GM23248 (cell line): ENCODE measurements around the gene SETBP1. TPM values are rescaled to one million over a fixed set of nuclear protein-coding genes. Genes with fewer than 3 reads are reported as not detected.
A peak's percentile ranks its signal among the peaks of the same experiment; 100 is the strongest.

ENCODE experiments used
- DNase-seq: peaks from one replicate; pipeline ENCODE4 v3.0.0-alpha.2; 2015
- H2AFZ ChIP-seq: fragments of 200-600 bp; sonication (generic); 2 replicates; pipeline ENCODE4 v1.6.1; 2016; ENCODE audit warnings: antibody characterized with exemption
- H3F3A ChIP-seq: fragments of 200-600 bp; sonication (generic); 2 replicates; pipeline ENCODE4 v1.6.1; 2016; ENCODE audit warnings: mild to moderate bottlenecking, antibody characterized with exemption, mixed run types; ENCODE audit not compliant: insufficient read depth
- H3K27ac ChIP-seq: fragments of 200-600 bp; sonication (generic); 2 replicates; pipeline ENCODE4 v1.5.1; 2016; ENCODE audit warnings: mild to moderate bottlenecking
- H3K27me3 ChIP-seq: fragments of 200-600 bp; sonication (generic); replicated peaks from 2 replicates; pipeline ENCODE4 v1.6.1; 2016; ENCODE audit warnings: mild to moderate bottlenecking; ENCODE audit not compliant: insufficient read depth
- H3K36me3 ChIP-seq: fragments of 200-600 bp; sonication (generic); 2 replicates; pipeline ENCODE4 v1.6.1; 2016; ENCODE audit warnings: low read depth, mild to moderate bottlenecking
- H3K4me1 ChIP-seq: fragments of 200-600 bp; sonication (generic); 2 replicates; pipeline ENCODE4 v1.6.1; 2016; ENCODE audit warnings: mild to moderate bottlenecking; ENCODE audit not compliant: insufficient read depth
- H3K4me2 ChIP-seq: fragments of 200-600 bp; sonication (generic); one replicate; pipeline ENCODE4 v1.6.1; 2016; ENCODE audit warnings: mild to moderate bottlenecking; ENCODE audit not compliant: unreplicated experiment
- H3K4me3 ChIP-seq: fragments of 200-600 bp; sonication (generic); 2 replicates; pipeline ENCODE4 v1.5.1; 2016; ENCODE audit warnings: mild to moderate bottlenecking
- H3K79me2 ChIP-seq: fragments of 200-600 bp; sonication (generic); 2 replicates; pipeline ENCODE4 v1.6.1; 2016; ENCODE audit warnings: mild to moderate bottlenecking; ENCODE audit not compliant: insufficient read depth
- H3K9ac ChIP-seq: fragments of 200-600 bp; sonication (generic); 2 replicates; pipeline ENCODE4 v1.6.1; 2016; ENCODE audit warnings: mild to moderate bottlenecking
- H3K9me2 ChIP-seq: fragments of 200-600 bp; sonication (generic); 2 replicates; pipeline ENCODE4 v1.6.1; 2016; ENCODE audit warnings: mixed run types, mild to moderate bottlenecking, moderate library complexity; ENCODE audit not compliant: insufficient read depth
- H3K9me3 ChIP-seq: fragments of 200-600 bp; sonication (generic); one replicate; pipeline ENCODE4 v1.6.1; 2017; ENCODE audit warnings: low read depth
- H4K20me1 ChIP-seq: fragments of 200-600 bp; sonication (generic); 2 replicates; pipeline ENCODE4 v1.6.0; 2016; ENCODE audit not compliant: insufficient read depth
- EZH2 ChIP-seq: fragments of 200-600 bp; sonication (generic); IDR thresholded peaks from 2 replicates; pipeline ENCODE4 v1.6.1; 2018; ENCODE audit warnings: antibody characterized with exemption, mild to moderate bottlenecking; ENCODE audit not compliant: insufficient read depth, poor library complexity, severe bottlenecking
- EZH2phosphoT487 ChIP-seq: fragments of 200-600 bp; sonication (generic); IDR thresholded peaks from 2 replicates; pipeline ENCODE4 v1.6.1; 2018; ENCODE audit warnings: antibody characterized with exemption, moderate library complexity, mild to moderate bottlenecking, low read depth; ENCODE audit not compliant: insufficient read depth
- WGBS, 2 experiments: methylation state at CpG; one replicate each; pipeline ENCODE4 v1.1.6; 2015 to 2017; ENCODE audit warnings: low lambda C conversion rate in 2 of 2, low coverage in 1 of 2; ENCODE audit errors: missing lambda C conversion rate in 2 of 2; 5-methylcytosine and 5-hydroxymethylcytosine counted together
- in situ Hi-C: fragments of 300-500 bp; cut with MboI; formaldehyde crosslinking; loops from 2 replicates; pipeline ENCODE4 v1.15.0; 2020
- polyA plus RNA-seq: library from polyadenylated mRNA; unstranded; fragments of >200 nt; fragmentation: Nextera tagmentation; extraction: Ambion mirVana; gene quantifications from 2 replicates; pipeline ENCODE4 v1.2.1, GENCODE V29; 2016
- total RNA-seq: library from RNA; depleted of rRNA; stranded (reverse); fragments of >200 nt; shearing (Covaris generic); gene quantifications from 2 replicates; pipeline ENCODE4 v1.2.3, GENCODE V29; 2014

SETBP1 gene
- total and polyA plus RNA-seq, 2 experiments from 2014 or later: 1.3 to 4.1 TPM

DNA sequence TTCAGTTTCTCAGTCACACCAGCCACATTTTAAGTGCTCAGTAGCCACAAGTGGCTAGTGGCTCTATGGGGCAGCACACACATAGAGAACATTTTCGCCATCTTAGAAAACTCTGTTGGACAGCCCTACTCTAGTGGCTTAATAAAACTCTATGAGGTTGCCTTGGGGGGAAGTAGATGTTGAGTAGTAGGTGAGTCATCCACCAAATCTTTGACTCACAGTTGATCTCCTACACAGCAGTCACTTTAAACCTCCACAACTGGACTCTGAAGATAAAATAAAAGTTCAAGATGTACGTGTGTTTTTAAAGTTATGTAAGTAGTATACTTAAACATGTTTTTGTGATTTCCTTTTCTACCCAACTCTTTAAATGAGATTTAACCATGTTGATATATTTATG, 379.0 kb downstream of the SETBP1 start:
- Histone ChIP-seq H4K20me1 (no peaks in the 10 kb centered on the region), H3K27ac (peak overlapping the region; percentile 7), H3K36me3 (no peaks in the 10 kb centered on the region), H3K27me3 (no peaks in the 10 kb centered on the region), H2AFZ (no peak overlapping the region), H3K9me3 (no peaks in the 10 kb centered on the region), H3K9ac (no peak overlapping the region), H3K9me2 (0 out of 2 replicates have a peak, but pooled peaks cover 5% of the 10 kb centered on the region), H3K4me3 (no peak overlapping the region), H3F3A (peaks cover 23% of the 10 kb centered on the region), H3K4me1 (peaks cover 25% of the 10 kb centered on the region), H3K4me2 (peak overlapping the region; percentile 19), H3K79me2 (no peaks in the 10 kb centered on the region)
- TF ChIP-seq EZH2: no peak
- TF ChIP-seq EZH2phosphoT487: no peak
- in situ Hi-C loops: no loop called here
- DNase-seq: peak; percentile 88
- WGBS, 2 experiments: 4 to 8% methylated on average over 2 of the region's 2 CpGs

DNA sequence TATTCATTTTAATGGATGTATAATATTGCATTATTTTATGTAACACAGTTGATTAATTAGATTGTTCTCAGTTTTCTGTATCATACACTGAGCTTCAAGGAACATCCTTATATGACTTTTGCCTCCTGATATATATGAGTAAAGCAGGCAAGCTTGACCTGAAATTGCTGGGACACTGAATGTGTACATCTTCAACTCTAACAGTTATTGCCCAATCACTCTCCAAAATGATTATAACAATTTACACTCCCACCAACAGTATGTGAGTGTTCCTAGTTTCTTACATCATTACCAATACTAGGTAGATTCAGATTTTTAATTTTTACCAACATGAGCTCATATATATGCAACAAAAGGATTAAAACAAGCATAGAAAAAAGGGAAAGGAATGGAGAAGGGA, 379.4 kb downstream of the SETBP1 start:
- no peaks in the 10 kb centered on the region for H3K79me2 ChIP-seq
- H3K4me3 ChIP-seq: no peak overlapping the region
- no peaks in the 10 kb centered on the region for H3K9me3 ChIP-seq
- no peaks in the 10 kb centered on the region for H3K36me3 ChIP-seq
- H3K9ac ChIP-seq: no peak overlapping the region
- H2AFZ ChIP-seq: no peak overlapping the region
- H3F3A ChIP-seq: peaks cover 23% of the 10 kb centered on the region
- no peaks in the 10 kb centered on the region for H4K20me1 ChIP-seq
- TF ChIP-seq EZH2 (no peak), EZH2phosphoT487 (no peak)
- in situ Hi-C loops: no loop called here
- peaks cover 25% of the 10 kb centered on the region for H3K4me1 ChIP-seq
- 0 out of 2 replicates have a peak, but pooled peaks cover 5% of the 10 kb centered on the region for H3K9me2 ChIP-seq
- DNase-seq: peak; percentile 30
- H3K27me3 ChIP-seq: no peaks in the 10 kb centered on the region
- H3K27ac ChIP-seq: peak overlapping the region; percentile 7
- peak overlapping the region; percentile 19 for H3K4me2 ChIP-seq

DNA sequence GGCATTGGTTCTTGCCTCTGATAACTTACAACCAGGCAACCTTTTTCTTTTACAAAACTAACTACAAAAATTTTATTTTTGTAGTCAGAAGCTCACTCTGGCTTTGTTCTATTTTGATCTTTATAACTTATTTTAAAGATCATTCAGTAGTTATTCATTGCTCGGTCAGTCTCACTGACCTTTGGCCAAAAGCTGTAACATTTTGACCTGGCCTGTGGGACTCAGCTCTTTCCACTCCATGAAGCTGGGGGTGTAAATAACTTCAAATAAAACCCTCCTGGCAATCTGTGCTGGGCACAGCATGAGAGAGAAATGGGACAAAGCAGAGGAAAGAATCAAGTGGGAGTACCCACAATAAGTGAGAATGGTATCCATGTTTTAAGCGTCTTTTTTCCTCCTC, 380.7 kb downstream of the SETBP1 start:
- no peak for TF ChIP-seq EZH2phosphoT487
- TF ChIP-seq EZH2: no peak
- no peaks in the 10 kb centered on the region for H4K20me1 ChIP-seq
- H3K27me3 ChIP-seq: no peaks in the 10 kb centered on the region
- no peaks in the 10 kb centered on the region for H3K9me3 ChIP-seq
- in situ Hi-C loops: no loop called here
- no peak for DNase-seq
- H3K36me3 ChIP-seq: no peaks in the 10 kb centered on the region
- no peak overlapping the region for H2AFZ ChIP-seq
- no peak overlapping the region for H3K9ac ChIP-seq
- peaks cover 25% of the 10 kb centered on the region for H3K4me1 ChIP-seq
- H3K4me3 ChIP-seq: no peak overlapping the region
- H3K27ac ChIP-seq: no peak overlapping the region
- peaks cover 23% of the 10 kb centered on the region for H3F3A ChIP-seq
- no peaks in the 10 kb centered on the region for H3K79me2 ChIP-seq
- WGBS, 2 experiments: 84 to 93% methylated on average over 2 of the region's 2 CpGs
- no peak overlapping the region for H3K4me2 ChIP-seq
- 0 out of 2 replicates have a peak, but pooled peaks cover 5% of the 10 kb centered on the region for H3K9me2 ChIP-seq

DNA sequence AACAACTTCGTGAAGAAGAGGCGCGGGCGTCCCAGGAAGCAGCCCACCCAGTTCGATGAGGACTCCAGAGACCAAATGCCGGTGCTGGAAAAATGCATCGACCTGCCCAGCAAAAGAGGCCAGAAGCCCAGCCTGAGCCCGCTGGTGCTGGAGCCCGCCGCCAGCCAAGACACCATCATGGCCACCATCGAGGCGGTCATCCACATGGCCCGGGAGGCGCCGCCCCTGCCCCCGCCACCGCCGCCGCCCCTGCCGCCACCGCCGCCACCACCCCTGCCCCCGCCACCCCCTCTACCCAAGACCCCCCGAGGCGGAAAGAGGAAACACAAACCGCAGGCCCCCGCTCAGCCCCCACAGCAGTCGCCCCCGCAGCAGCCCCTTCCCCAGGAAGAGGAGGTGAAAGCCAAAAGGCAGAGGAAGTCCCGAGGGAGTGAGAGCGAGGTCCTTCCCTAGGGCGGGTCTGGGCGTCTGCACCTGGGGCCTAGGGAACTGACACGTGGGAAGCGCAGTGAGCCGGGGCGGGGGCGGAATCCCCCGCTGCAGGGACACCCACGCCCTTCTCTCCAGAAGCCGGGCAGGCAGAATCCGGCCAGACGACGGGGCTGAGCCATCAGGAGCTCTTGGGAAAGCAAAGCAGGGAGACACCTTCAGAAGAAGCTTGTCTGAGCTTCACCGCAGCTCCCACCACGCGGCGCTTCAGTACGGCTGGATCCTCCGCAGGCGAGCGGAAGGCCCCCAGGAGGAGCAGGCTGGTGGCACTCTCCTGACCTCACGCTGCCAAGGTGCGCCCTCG, 382.8 kb downstream of the SETBP1 start:
- Histone ChIP-seq H3K9me2 (0 out of 2 replicates have a peak, but pooled peaks cover 5% of the 10 kb centered on the region), H3F3A (peaks cover 23% of the 10 kb centered on the region), H3K4me1 (peaks cover 26% of the 10 kb centered on the region), H3K27ac (no peak overlapping the region), H2AFZ (no peak overlapping the region), H3K36me3 (no peaks in the 10 kb centered on the region), H4K20me1 (no peaks in the 10 kb centered on the region), H3K9me3 (no peaks in the 10 kb centered on the region), H3K27me3 (no peaks in the 10 kb centered on the region), H3K4me3 (no peak overlapping the region), H3K9ac (no peak overlapping the region), H3K79me2 (no peaks in the 10 kb centered on the region), H3K4me2 (no peak overlapping the region)
- no peak for DNase-seq
- 89 to 95% methylated on average over 29 to 52 of the region's 55 CpGs for whole genome bisulfite sequencing, 2 experiments
- in situ Hi-C loops: no loop called here
- TF ChIP-seq EZH2 (no peak), EZH2phosphoT487 (no peak)

DNA sequence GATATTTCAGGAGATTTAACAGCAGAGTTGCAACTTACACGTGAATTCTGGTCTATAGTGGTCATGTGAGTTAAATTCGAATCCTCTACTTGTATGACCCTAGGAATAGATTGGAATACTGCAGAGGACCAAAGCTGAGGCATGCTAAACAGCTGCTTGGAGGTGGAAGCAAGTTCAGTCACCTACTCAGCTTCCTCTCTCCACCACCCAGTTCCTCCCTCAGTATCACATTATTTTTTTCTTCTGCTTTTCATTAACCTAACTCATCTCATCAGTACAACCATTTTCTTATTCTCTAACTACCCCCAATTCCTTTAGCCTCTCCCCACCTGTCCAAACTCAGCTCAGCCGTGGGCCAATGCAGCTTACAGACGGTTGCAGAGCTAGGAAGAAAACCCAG, 385.5 kb downstream of the SETBP1 start:
- H3K4me3 ChIP-seq: no peak overlapping the region
- 95 to 96% methylated on average over 4 of the region's 4 CpGs for WGBS, 2 experiments
- H3F3A ChIP-seq: peaks cover 3% of the 10 kb centered on the region
- TF ChIP-seq EZH2 (no peak), EZH2phosphoT487 (no peak)
- H3K9ac ChIP-seq: no peak overlapping the region
- in situ Hi-C loops: no loop called here
- H3K79me2 ChIP-seq: no peaks in the 10 kb centered on the region
- H3K36me3 ChIP-seq: no peaks in the 10 kb centered on the region
- peaks cover 6% of the 10 kb centered on the region; the same call in 1 of the 2 replicates for H3K4me1 ChIP-seq
- no peaks in the 10 kb centered on the region for H4K20me1 ChIP-seq
- no peak overlapping the region for H3K4me2 ChIP-seq
- H3K9me2 ChIP-seq: no peaks in the 10 kb centered on the region
- no peak overlapping the region for H2AFZ ChIP-seq
- no peaks in the 10 kb centered on the region for H3K27me3 ChIP-seq
- no peaks in the 10 kb centered on the region for H3K9me3 ChIP-seq
- no peak overlapping the region for H3K27ac ChIP-seq
- DNase-seq: no peak
